ENCODE measurements around the gene ABCC6.
A peak's percentile ranks its signal among the peaks of the same experiment; 100 is the strongest.

ABCC6 gene

DNA sequence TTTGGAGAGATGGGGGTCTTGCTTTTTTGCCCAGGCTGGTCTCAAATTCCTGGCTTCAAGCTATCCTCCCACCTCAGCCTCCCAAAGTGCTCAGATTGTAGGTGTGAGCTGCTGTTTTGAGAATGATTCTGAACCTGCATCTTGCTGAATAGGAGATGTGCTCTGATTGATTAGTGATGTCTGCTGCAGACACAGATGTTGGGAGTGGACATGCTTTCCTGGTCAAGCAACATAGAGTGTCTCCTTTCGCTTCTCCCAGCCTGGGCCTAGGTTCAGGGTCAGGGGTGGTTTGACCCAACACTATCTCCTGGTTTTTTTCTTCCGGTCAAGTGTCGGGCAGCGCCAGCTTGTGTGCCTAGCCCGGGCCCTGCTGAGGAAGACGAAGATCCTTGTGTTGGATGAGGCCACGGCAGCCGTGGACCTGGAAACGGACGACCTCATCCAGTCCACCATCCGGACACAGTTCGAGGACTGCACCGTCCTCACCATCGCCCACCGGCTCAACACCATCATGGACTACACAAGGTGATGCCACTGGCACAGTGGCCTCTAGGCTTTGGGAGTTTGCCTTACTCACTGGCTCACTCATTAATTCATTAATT, 85.2 kb downstream of the ABCC6 start:
- H3K36me3 ChIP-seq (ENCODE audit: control insufficient read depth, insufficient read depth, low read length, severe bottlenecking) = peaks cover 97% of the 10 kb centered on the region
- H3K9me3 ChIP-seq (ENCODE audit: control insufficient read depth, low read length) = no peaks in the 10 kb centered on the region
- H3K27me3 ChIP-seq (replicated peaks; ENCODE audit: control insufficient read depth, insufficient read depth, low read length) = no peaks in the 10 kb centered on the region
- no peak overlapping the region for H3K4me3 ChIP-seq (ENCODE audit: low read length)
- no peak for DNase-seq (ENCODE audit: low read depth)
- no peaks in the 10 kb centered on the region for H3K4me1 ChIP-seq (ENCODE audit: control insufficient read depth, insufficient read depth, low read length)
- no peak overlapping the region for H3K9ac ChIP-seq (ENCODE audit: low read length)

DNA sequence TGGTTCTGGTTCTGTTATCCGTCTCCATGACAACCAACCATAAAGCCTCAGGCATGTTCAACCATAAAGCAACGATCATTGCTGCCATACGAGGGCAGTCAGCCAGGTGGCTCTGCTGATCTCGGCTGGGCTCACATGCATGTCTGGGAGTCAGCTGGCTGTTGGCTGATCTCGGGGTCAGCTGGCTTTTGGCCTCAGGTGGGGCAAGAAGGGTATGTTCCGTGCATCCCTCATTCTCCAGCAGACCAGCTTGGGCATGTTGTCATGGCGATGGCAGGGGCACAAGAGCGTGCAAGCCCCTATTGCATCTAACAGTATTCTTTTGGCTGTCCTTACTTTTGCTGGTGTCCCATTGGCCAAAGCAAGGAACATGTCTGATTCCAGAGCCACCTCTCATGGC, 86.2 kb downstream of the ABCC6 start:
- H3K9me3 ChIP-seq (ENCODE audit: control insufficient read depth, low read length) = no peaks in the 10 kb centered on the region
- no peak for DNase-seq (ENCODE audit: low read depth)
- H3K36me3 ChIP-seq (ENCODE audit: control insufficient read depth, insufficient read depth, low read length, severe bottlenecking) = peaks cover 94% of the 10 kb centered on the region
- no peak overlapping the region for H3K4me3 ChIP-seq (ENCODE audit: low read length)
- no peak overlapping the region for H3K9ac ChIP-seq (ENCODE audit: low read length)
- no peaks in the 10 kb centered on the region for H3K4me1 ChIP-seq (ENCODE audit: control insufficient read depth, insufficient read depth, low read length)
- H3K27me3 ChIP-seq (replicated peaks; ENCODE audit: control insufficient read depth, insufficient read depth, low read length) = no peaks in the 10 kb centered on the region

- H3K4me1 ChIP-seq (ENCODE audit: control insufficient read depth, insufficient read depth, low read length) = no peaks in the 10 kb centered on the region
- no peaks in the 10 kb centered on the region for H3K27me3 ChIP-seq (replicated peaks; ENCODE audit: control insufficient read depth, insufficient read depth, low read length)
- no peaks in the 10 kb centered on the region for H3K9me3 ChIP-seq (ENCODE audit: control insufficient read depth, low read length)
- DNase-seq (ENCODE audit: low read depth) = no peak
- no peak overlapping the region for H3K9ac ChIP-seq (ENCODE audit: low read length)
- H3K4me3 ChIP-seq (ENCODE audit: low read length) = no peak overlapping the region
- peaks cover 94% of the 10 kb centered on the region for H3K36me3 ChIP-seq (ENCODE audit: control insufficient read depth, insufficient read depth, low read length, severe bottlenecking)
Observed at GRCh38 chr16:16136588-16136987, 86.7 kb downstream of the ABCC6 start.

- no peaks in the 10 kb centered on the region for H3K4me1 ChIP-seq (ENCODE audit: control insufficient read depth, insufficient read depth, low read length)
- H3K9ac ChIP-seq (ENCODE audit: low read length) = no peak overlapping the region
- no peak overlapping the region for H3K4me3 ChIP-seq (ENCODE audit: low read length)
- no peak for DNase-seq (ENCODE audit: low read depth)
- no peaks in the 10 kb centered on the region for H3K9me3 ChIP-seq (ENCODE audit: control insufficient read depth, low read length)
- peaks cover 82% of the 10 kb centered on the region for H3K36me3 ChIP-seq (ENCODE audit: control insufficient read depth, insufficient read depth, low read length, severe bottlenecking)
- H3K27me3 ChIP-seq (replicated peaks; ENCODE audit: control insufficient read depth, insufficient read depth, low read length) = no peaks in the 10 kb centered on the region
Observed at GRCh38 chr16:16133943-16134604, 89.2 kb downstream of the ABCC6 start.

DNA sequence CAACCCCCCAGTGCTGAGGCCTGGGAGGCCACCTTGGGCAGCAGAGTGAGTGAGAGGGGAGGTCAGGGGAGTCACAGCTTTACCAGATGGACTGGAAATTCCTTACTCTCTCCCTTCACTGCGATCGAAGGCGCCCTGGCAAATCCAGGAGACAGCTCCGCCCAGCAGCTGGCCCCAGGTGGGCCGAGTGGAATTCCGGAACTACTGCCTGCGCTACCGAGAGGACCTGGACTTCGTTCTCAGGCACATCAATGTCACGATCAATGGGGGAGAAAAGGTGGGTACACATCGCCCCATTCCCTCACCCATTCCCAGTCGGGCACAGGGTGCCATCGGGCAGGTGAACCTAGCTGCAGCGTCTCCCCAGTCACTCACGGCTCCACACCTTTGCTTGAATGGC, 91.6 kb downstream of the ABCC6 start:
- H3K9ac ChIP-seq (ENCODE audit: low read length) = no peak overlapping the region
- no peaks in the 10 kb centered on the region for H3K27me3 ChIP-seq (replicated peaks; ENCODE audit: control insufficient read depth, insufficient read depth, low read length)
- H3K9me3 ChIP-seq (ENCODE audit: control insufficient read depth, low read length) = no peaks in the 10 kb centered on the region
- no peaks in the 10 kb centered on the region for H3K4me1 ChIP-seq (ENCODE audit: control insufficient read depth, insufficient read depth, low read length)
- DNase-seq (ENCODE audit: low read depth) = no peak
- H3K36me3 ChIP-seq (ENCODE audit: control insufficient read depth, insufficient read depth, low read length, severe bottlenecking) = peaks cover 73% of the 10 kb centered on the region
- H3K4me3 ChIP-seq (ENCODE audit: low read length) = no peak overlapping the region

DNA sequence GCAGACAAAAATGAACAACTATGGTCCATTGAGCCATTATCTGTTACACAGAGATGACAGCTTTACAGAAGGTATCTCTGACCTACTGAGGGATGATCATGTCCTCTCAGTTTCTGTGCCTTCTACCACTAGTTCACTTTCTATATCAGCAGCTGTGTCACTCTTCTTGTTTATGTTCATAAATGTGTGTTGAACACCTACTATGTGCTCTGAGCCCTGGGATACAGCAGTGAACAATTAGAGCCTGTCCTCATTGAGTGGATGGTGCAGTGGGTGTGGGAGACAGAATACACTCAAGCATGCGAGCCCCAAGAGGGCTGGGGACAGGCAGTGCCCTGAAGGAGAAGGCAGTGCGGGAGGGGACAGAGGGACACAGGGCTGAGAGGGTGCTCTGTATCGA, 92.1 kb downstream of the ABCC6 start:
- no peak overlapping the region for H3K4me3 ChIP-seq (ENCODE audit: low read length)
- peaks cover 73% of the 10 kb centered on the region for H3K36me3 ChIP-seq (ENCODE audit: control insufficient read depth, insufficient read depth, low read length, severe bottlenecking)

GRCh38 chr16:16127469-16128116, 95.7 kb downstream of the ABCC6 start:
- Histone ChIP-seq H3K9me3 (ENCODE audit: control insufficient read depth, low read length) (peaks cover 8% of the 10 kb centered on the region), H3K27me3 (replicated peaks; ENCODE audit: control insufficient read depth, insufficient read depth, low read length) (no peaks in the 10 kb centered on the region), H3K4me1 (ENCODE audit: control insufficient read depth, insufficient read depth, low read length) (no peaks in the 10 kb centered on the region), H3K9ac (ENCODE audit: low read length) (no peak overlapping the region), H3K36me3 (ENCODE audit: control insufficient read depth, insufficient read depth, low read length, severe bottlenecking) (peaks cover 71% of the 10 kb centered on the region), H3K4me3 (ENCODE audit: low read length) (no peak overlapping the region)
- DNase-seq (ENCODE audit: low read depth) = peak; percentile 84

More for the DNA sequence above, 92.1 kb downstream of the ABCC6 start:
- no peak overlapping the region for H3K9ac ChIP-seq (ENCODE audit: low read length)
- H3K4me1 ChIP-seq (ENCODE audit: control insufficient read depth, insufficient read depth, low read length) = no peaks in the 10 kb centered on the region
- H3K27me3 ChIP-seq (replicated peaks; ENCODE audit: control insufficient read depth, insufficient read depth, low read length) = no peaks in the 10 kb centered on the region
- H3K9me3 ChIP-seq (ENCODE audit: control insufficient read depth, low read length) = no peaks in the 10 kb centered on the region
- DNase-seq (ENCODE audit: low read depth) = no peak

DNA sequence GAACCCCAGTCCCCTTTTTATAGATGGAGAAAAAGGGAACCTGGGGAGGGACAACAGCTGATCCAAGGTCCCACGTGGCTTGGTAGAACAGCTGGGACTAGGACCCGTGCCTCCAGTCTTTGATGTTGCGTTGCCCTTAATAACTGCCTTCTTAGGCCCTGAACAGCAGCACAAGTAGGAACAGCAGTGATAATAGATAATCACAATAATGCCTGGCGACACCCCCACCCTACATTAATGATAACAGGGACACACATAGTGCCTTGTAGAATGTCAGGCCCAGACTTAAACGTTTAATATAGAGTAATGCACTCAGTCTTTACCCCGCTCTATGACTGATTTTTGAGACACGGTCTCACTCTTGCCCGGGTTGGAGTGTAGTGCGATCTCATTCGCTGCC, 96.4 kb downstream of the ABCC6 start:
- Histone ChIP-seq H3K9me3 (ENCODE audit: control insufficient read depth, low read length) (peaks cover 8% of the 10 kb centered on the region), H3K9ac (ENCODE audit: low read length) (no peak overlapping the region), H3K4me3 (ENCODE audit: low read length) (no peak overlapping the region), H3K27me3 (replicated peaks; ENCODE audit: control insufficient read depth, insufficient read depth, low read length) (no peaks in the 10 kb centered on the region), H3K4me1 (ENCODE audit: control insufficient read depth, insufficient read depth, low read length) (no peaks in the 10 kb centered on the region), H3K36me3 (ENCODE audit: control insufficient read depth, insufficient read depth, low read length, severe bottlenecking) (peaks cover 73% of the 10 kb centered on the region)
- DNase-seq (ENCODE audit: low read depth) = no peak

GRCh38 chr16:16124974-16125373, 98.3 kb downstream of the ABCC6 start:
- Histone ChIP-seq H3K4me1 (ENCODE audit: control insufficient read depth, insufficient read depth, low read length) (no peaks in the 10 kb centered on the region), H3K36me3 (ENCODE audit: control insufficient read depth, insufficient read depth, low read length, severe bottlenecking) (peaks cover 78% of the 10 kb centered on the region), H3K9ac (ENCODE audit: low read length) (no peak overlapping the region), H3K27me3 (replicated peaks; ENCODE audit: control insufficient read depth, insufficient read depth, low read length) (no peaks in the 10 kb centered on the region), H3K9me3 (ENCODE audit: control insufficient read depth, low read length) (peaks cover 8% of the 10 kb centered on the region), H3K4me3 (ENCODE audit: low read length) (no peak overlapping the region)
- DNase-seq (ENCODE audit: low read depth) = no peak

- H3K4me1 ChIP-seq (ENCODE audit: control insufficient read depth, insufficient read depth, low read length) = no peaks in the 10 kb centered on the region
- no peak for DNase-seq (ENCODE audit: low read depth)
- H3K4me3 ChIP-seq (ENCODE audit: low read length) = no peak overlapping the region
- H3K9ac ChIP-seq (ENCODE audit: low read length) = no peak overlapping the region
- peaks cover 8% of the 10 kb centered on the region for H3K9me3 ChIP-seq (ENCODE audit: control insufficient read depth, low read length)
- H3K27me3 ChIP-seq (replicated peaks; ENCODE audit: control insufficient read depth, insufficient read depth, low read length) = no peaks in the 10 kb centered on the region
- H3K36me3 ChIP-seq (ENCODE audit: control insufficient read depth, insufficient read depth, low read length, severe bottlenecking) = peaks cover 80% of the 10 kb centered on the region
Observed at GRCh38 chr16:16124438-16124837, 98.9 kb downstream of the ABCC6 start.

GRCh38 chr16:16122264-16122663, 101.0 kb downstream of the ABCC6 start:
- Histone ChIP-seq H3K27me3 (replicated peaks; ENCODE audit: control insufficient read depth, insufficient read depth, low read length) (no peaks in the 10 kb centered on the region), H3K4me3 (ENCODE audit: low read length) (no peak overlapping the region), H3K36me3 (ENCODE audit: control insufficient read depth, insufficient read depth, low read length, severe bottlenecking) (peaks cover 87% of the 10 kb centered on the region), H3K4me1 (ENCODE audit: control insufficient read depth, insufficient read depth, low read length) (no peaks in the 10 kb centered on the region), H3K9ac (ENCODE audit: low read length) (no peak overlapping the region), H3K9me3 (ENCODE audit: control insufficient read depth, low read length) (peaks cover 8% of the 10 kb centered on the region)
- DNase-seq (ENCODE audit: low read depth) = no peak
